ENCODE measurements around the gene KANSL1L. TPM values are rescaled to one million over a fixed set of nuclear protein-coding genes. Genes with fewer than 3 reads are reported as not detected.

KANSL1L gene
- total and polyA plus RNA-seq, 12 donors, result 4.0 to 27.3 (median 18.9) TPM

GRCh38 chr2:210092791-210093190 is 78.4 kb downstream of the KANSL1L start:
- ATAC-seq (no peak), DNase-seq (no peak)
- Histone ChIP-seq H3K4me3 (no peak overlapping the region), H3K4me1 (no peaks in the 10 kb centered on the region), H3K36me3 (peaks cover 0 to 14% (median 0%) of the 10 kb centered on the region in 9 donors), H3K27ac (no peak overlapping the region), H3K9me3 (no peaks in the 10 kb centered on the region), H3K27me3 (no peaks in the 10 kb centered on the region)
- intact Hi-C loops (cut with DNase I), result no loop called here
- no peak for TF ChIP-seq CTCF (IDR thresholded peaks at IDR 0.05)

GRCh38 chr2:210086930-210087329 is 84.3 kb downstream of the KANSL1L start:
- 38 to 43% methylated on average over 2 of the region's 2 CpGs for WGBS, 2 donors
- TF ChIP-seq CTCF (IDR thresholded peaks at IDR 0.05), result no peak
- intact Hi-C loops (cut with DNase I), result no loop called here
- no peaks in the 10 kb centered on the region for H3K27me3 ChIP-seq
- H3K4me1 ChIP-seq, result no peaks in the 10 kb centered on the region
- no peaks in the 10 kb centered on the region for H3K36me3 ChIP-seq
- no peaks in the 10 kb centered on the region for H3K9me3 ChIP-seq
- ATAC-seq, result no peak
- no peak overlapping the region for H3K4me3 ChIP-seq
- no peak for DNase-seq
- no peak overlapping the region for H3K27ac ChIP-seq

- Histone ChIP-seq H3K27ac (no peak overlapping the region), H3K9me3 (no peaks in the 10 kb centered on the region), H3K4me1 (no peaks in the 10 kb centered on the region), H3K27me3 (no peaks in the 10 kb centered on the region), H3K4me3 (no peak overlapping the region), H3K36me3 (no peaks in the 10 kb centered on the region)
- 65 to 85% methylated on average over 1 of the region's 1 CpG for WGBS, 2 donors
- ATAC-seq (no peak), DNase-seq (no peak)
- intact Hi-C loops (cut with DNase I), result no loop called here
- no peak for TF ChIP-seq CTCF (IDR thresholded peaks at IDR 0.05)
Measured at GRCh38 chr2:210086292-210086691, 84.9 kb downstream of the KANSL1L start.

GRCh38 chr2:210072922-210073509 is 98.2 kb downstream of the KANSL1L start:
- ATAC-seq (no peak), DNase-seq (no peak)
- no peaks in the 10 kb centered on the region for H3K9me3 ChIP-seq
- H3K27me3 ChIP-seq, result no peaks in the 10 kb centered on the region
- WGBS, 2 donors, result 31 to 46% methylated on average over 2 of the region's 2 CpGs
- peaks cover 0 to 5% (median 0%) of the 10 kb centered on the region in 9 donors for H3K4me1 ChIP-seq
- no peak overlapping the region for H3K27ac ChIP-seq
- no peak overlapping the region for H3K4me3 ChIP-seq
- peak in 8 of 9 donors; percentile 23 to 68 (median 61) for TF ChIP-seq CTCF (IDR thresholded peaks at IDR 0.05)
- H3K36me3 ChIP-seq, result peaks cover 0 to 18% (median 0%) of the 10 kb centered on the region in 9 donors
- intact Hi-C loops (cut with DNase I), result loop anchor here in 6 of 10 donors (2.0 to 10.0 kb wide), 4 partner anchors 122 to 124 kb away; no protein-coding TSS in a partner anchor
